Measurements from ENCODE around the gene FUS. TPM values are rescaled to one million over a fixed set of nuclear protein-coding genes. Genes with fewer than 3 reads are reported as not detected.

Gene FUS
- total and polyA plus RNA-seq, 2 of the 8 experiments (the other 6 are each of a cell fraction or from before 2014, with no cell fraction given), result 484 to 685 TPM

GRCh38 chr16:31225193-31225592 lies 45.3 kb downstream of the FUS start (continued):
- TF ChIP-seq GTF2F1 (IDR thresholded peaks at IDR 0.05; ENCODE audit: borderline replicate concordance, low read depth, low read length) (no peak), USF2 (IDR thresholded peaks at IDR 0.05; ENCODE audit: low read length) (no peak)
